BLaER1 (cell line): ENCODE results near the gene SNAI1.
"Not testable (repeated sequence)": the region's sequence is repeated elsewhere in the genome, so short reads cannot be mapped to it uniquely, and the experiment has no call there.

ENCODE experiments used
- H3K27ac ChIP-seq: shearing (Covaris generic); formaldehyde crosslinking; 2 replicates; pipeline ENCODE4 v1.8.1; 2022
- H3K27me3 ChIP-seq: shearing (Covaris generic); formaldehyde crosslinking; 2 replicates; pipeline ENCODE4 v1.8.1; 2022
- H3K36me3 ChIP-seq: shearing (Covaris generic); formaldehyde crosslinking; 2 replicates; pipeline ENCODE4 v1.8.1; 2022
- H3K4me1 ChIP-seq: shearing (Covaris generic); formaldehyde crosslinking; 2 replicates; pipeline ENCODE4 v1.8.1; 2022
- H3K4me2 ChIP-seq: shearing (Covaris generic); formaldehyde crosslinking; 2 replicates; pipeline ENCODE4 v1.8.1; 2022
- H3K4me3 ChIP-seq: shearing (Covaris generic); formaldehyde crosslinking; 2 replicates; pipeline ENCODE4 v1.8.1; 2022
- H3K9ac ChIP-seq: shearing (Covaris generic); formaldehyde crosslinking; 2 replicates; pipeline ENCODE4 v1.8.1; 2022
- H3K9me3 ChIP-seq: shearing (Covaris generic); formaldehyde crosslinking; 2 replicates; pipeline ENCODE4 v1.8.1; 2022
- H4K20me1 ChIP-seq: shearing (Covaris generic); formaldehyde crosslinking; 2 replicates; pipeline ENCODE4 v1.8.1; 2022
- Cebpa-rat ChIP-seq: shearing (Covaris generic); IDR thresholded peaks from 2 replicates; pipeline ENCODE4 v1.8.1; 2022

SNAI1 gene

DNA sequence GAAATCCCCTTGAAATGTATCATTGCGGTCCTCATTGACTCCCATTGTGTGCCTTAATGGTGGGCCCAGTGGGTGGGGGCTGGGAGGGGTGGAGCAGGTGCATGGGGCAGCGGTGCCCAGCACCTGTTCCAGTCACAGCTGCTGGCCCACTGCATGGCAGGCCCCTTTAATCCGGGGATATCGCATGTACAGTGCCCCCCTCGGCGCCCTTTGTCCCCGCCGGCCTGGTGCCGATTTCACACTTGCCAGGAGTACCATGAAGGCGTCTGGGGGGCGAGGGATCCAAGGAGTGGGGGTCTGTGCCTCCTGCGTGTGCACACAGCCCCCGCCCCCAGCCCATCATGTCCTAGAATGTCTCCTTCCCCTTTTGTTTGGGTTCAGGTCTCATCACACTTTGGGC lies 2.8 kb downstream of the SNAI1 start:
- H3K4me2 ChIP-seq, result peak overlapping the region; percentile 97
- peaks cover 88% of the 10 kb centered on the region for H3K4me1 ChIP-seq
- no peak overlapping the region for H3K9ac ChIP-seq
- no peaks in the 10 kb centered on the region for H3K9me3 ChIP-seq
- peaks cover 33% of the 10 kb centered on the region; the same call in 1 of the 2 replicates for H4K20me1 ChIP-seq
- H3K27ac ChIP-seq, result peak overlapping the region; percentile 41; the same call in 1 of the 2 replicates
- no peak for TF ChIP-seq Cebpa-rat
- H3K4me3 ChIP-seq, result peak overlapping the region; percentile 78
- no peaks in the 10 kb centered on the region for H3K27me3 ChIP-seq
- peaks cover 36% of the 10 kb centered on the region for H3K36me3 ChIP-seq

DNA sequence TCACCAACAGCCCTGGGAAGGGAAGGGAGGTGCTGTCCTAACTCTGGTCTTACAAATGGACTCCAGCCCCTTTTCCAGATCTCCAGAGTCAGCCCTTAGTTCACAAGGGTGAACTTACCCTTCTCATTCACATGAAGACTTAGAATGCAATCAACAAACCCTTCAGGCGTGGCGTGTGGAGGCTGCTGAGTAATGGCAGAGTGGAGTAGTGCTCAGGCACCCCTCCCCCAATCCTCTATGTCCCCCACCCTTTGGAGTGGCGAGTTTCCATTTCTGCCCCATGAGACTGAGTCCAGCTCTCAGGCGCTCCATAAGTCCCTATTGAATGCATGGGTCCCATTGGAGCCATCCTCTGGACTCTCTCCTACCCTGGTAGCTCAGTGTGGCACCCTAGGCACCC lies 3.3 kb downstream of the SNAI1 start:
- Histone ChIP-seq H3K4me3 (no peak overlapping the region), H4K20me1 (peaks cover 33% of the 10 kb centered on the region; the same call in 1 of the 2 replicates), H3K4me2 (peak overlapping the region; percentile 97), H3K27me3 (no peaks in the 10 kb centered on the region), H3K9ac (no peak overlapping the region), H3K9me3 (no peaks in the 10 kb centered on the region), H3K27ac (peak overlapping the region; percentile 41; the same call in 1 of the 2 replicates), H3K4me1 (peaks cover 88% of the 10 kb centered on the region), H3K36me3 (peaks cover 36% of the 10 kb centered on the region)
- no peak for TF ChIP-seq Cebpa-rat

DNA sequence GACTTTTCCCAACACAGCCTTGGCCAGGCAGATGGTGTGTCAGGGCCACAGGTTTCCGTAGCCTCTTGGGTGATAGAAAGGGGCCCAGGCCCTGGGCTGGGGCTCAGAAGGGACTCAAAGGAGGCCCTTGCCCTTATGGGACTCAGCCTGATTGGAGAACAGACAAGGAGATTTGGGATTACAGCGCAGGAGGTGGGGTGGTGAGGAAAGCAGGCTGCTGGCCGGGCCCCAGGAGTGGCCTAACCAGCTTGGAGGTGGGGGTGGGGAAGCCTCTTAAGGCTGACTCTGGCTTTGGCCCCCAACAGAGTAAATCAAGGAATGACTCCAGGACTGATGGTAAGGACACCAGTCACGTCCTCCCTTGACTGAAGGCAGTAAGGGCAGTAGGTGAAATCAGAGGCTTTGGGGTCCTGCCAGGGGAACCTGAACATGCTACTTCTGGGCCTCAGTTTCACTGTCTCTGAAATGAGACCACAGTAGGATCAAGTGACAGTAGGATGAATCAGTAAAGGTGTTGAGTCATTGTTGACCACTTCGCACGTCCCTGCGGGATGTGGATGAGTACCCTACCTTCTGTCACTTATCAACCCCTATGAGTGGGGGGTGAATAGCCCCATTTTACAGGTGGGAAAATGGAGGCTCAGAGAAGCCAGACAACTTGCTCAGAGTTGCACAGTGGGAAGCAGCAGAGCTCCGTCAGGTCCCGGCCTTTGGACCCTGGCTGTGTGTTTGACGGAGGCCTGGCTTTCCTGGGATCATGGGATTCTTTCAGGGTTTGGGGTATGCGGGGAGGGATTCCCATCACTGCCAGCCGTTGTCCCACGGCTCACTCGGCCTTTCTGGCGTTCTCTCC lies 4.5 kb downstream of the SNAI1 start:
- Histone ChIP-seq H3K9ac (0 out of 2 replicates have a peak overlapping the region, but pooled peaks have one; percentile 29), H3K4me1 (peaks cover 83% of the 10 kb centered on the region), H3K36me3 (peaks cover 36% of the 10 kb centered on the region), H3K27ac (no peak overlapping the region), H3K27me3 (no peaks in the 10 kb centered on the region), H3K4me2 (no peak overlapping the region), H4K20me1 (peaks cover 33% of the 10 kb centered on the region; the same call in 1 of the 2 replicates), H3K4me3 (no peak overlapping the region), H3K9me3 (no peaks in the 10 kb centered on the region)
- no peak for TF ChIP-seq Cebpa-rat

DNA sequence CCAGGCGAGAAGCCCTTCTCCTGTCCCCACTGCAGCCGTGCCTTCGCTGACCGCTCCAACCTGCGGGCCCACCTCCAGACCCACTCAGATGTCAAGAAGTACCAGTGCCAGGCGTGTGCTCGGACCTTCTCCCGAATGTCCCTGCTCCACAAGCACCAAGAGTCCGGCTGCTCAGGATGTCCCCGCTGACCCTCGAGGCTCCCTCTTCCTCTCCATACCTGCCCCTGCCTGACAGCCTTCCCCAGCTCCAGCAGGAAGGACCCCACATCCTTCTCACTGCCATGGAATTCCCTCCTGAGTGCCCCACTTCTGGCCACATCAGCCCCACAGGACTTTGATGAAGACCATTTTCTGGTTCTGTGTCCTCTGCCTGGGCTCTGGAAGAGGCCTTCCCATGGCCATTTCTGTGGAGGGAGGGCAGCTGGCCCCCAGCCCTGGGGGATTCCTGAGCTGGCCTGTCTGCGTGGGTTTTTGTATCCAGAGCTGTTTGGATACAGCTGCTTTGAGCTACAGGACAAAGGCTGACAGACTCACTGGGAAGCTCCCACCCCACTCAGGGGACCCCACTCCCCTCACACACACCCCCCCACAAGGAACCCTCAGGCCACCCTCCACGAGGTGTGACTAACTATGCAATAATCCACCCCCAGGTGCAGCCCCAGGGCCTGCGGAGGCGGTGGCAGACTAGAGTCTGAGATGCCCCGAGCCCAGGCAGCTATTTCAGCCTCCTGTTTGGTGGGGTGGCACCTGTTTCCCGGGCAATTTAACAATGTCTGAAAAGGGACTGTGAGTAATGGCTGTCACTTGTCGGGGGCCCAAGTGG lies 5.3 kb downstream of the SNAI1 start:
- no peak overlapping the region for H3K4me3 ChIP-seq
- peak overlapping the region; percentile 26; the same call in 1 of the 2 replicates for H3K27ac ChIP-seq
- no peak for TF ChIP-seq Cebpa-rat
- no peak overlapping the region for H3K4me2 ChIP-seq
- H3K27me3 ChIP-seq, result no peaks in the 10 kb centered on the region
- peaks cover 33% of the 10 kb centered on the region; the same call in 1 of the 2 replicates for H4K20me1 ChIP-seq
- H3K36me3 ChIP-seq, result peaks cover 36% of the 10 kb centered on the region
- no peaks in the 10 kb centered on the region for H3K9me3 ChIP-seq
- peaks cover 81% of the 10 kb centered on the region for H3K4me1 ChIP-seq
- H3K9ac ChIP-seq, result no peak overlapping the region

DNA sequence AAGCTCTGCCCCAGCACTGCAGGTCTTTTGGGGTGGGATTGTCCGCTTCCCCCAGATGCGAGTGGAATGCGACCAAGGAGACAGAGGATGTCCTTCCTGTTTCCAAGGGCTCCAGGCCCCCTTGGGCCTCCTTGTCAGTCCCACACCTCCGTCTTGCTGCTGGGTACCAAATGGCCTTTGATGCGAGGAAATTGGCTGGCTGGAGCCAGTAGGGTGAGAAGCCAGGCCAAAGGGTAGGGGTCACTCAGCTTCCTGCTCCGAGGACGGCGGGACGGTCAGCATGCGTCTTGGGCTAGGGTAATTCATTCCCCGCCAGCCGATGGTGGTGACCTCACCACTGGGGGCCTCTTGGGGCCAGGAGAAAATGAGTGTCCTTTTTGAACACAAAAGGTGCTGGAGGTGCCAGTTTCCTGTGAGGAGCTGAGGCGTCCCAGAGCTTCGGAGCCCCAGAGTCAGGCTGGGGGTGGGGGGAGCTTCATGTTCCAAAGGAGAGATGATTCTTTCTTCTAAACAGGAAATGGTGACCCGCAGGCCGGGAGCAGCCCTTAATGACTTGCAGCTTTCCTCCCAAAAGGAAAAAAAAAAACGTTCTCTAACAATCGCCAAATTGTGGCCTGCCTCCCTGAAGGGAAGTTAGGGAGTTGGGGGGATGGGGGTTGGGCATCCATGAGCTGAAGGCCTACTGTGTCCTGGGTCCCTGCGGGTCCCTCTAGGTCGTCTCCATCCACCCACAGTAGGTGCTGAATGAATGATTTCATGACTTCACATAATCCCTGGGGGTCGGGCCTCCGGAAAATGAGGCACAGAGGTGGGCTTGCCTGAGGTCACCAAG lies 6.7 kb downstream of the SNAI1 start:
- peaks cover 28% of the 10 kb centered on the region for H3K36me3 ChIP-seq
- no peak for TF ChIP-seq Cebpa-rat
- peak overlapping the region; percentile 57 for H3K27ac ChIP-seq
- H3K9me3 ChIP-seq, result no peaks in the 10 kb centered on the region
- H3K4me2 ChIP-seq, result peak overlapping the region; percentile 78
- H3K4me1 ChIP-seq, result peaks cover 83% of the 10 kb centered on the region
- peak overlapping the region; percentile 8; the same call in 1 of the 2 replicates for H3K9ac ChIP-seq
- H4K20me1 ChIP-seq, result peaks cover 24% of the 10 kb centered on the region; the same call in 1 of the 2 replicates
- peak overlapping the region; percentile 10; the same call in 1 of the 2 replicates for H3K4me3 ChIP-seq
- no peaks in the 10 kb centered on the region for H3K27me3 ChIP-seq

DNA sequence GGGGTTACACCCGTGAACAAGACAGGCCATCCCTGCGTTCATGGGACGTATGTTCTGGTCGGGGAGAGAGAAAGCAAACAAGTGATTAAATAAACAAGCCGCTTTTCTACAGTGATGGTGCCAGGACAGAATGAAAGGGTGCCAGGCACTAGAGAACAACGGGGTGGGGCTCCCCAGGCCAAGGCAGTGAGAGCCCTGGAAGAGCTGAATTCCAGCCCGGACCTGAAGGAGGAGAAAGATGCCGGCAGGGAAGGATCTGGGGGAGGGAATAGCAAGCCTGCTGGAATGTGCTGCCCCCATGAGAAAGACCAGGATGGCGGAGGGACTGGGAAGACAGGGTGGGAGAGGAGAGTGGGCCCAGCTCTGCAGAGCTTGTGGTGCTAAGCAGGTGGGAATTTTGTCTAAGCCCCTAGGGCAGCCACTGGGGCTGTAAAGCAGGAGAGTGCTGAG lies 7.5 kb downstream of the SNAI1 start:
- Histone ChIP-seq H3K4me1 (peaks cover 76% of the 10 kb centered on the region), H3K27me3 (no peaks in the 10 kb centered on the region), H3K9ac (0 out of 2 replicates have a peak overlapping the region, but pooled peaks have one; percentile 8), H4K20me1 (peaks cover 17% of the 10 kb centered on the region; the same call in 1 of the 2 replicates), H3K4me2 (peak overlapping the region; percentile 78), H3K4me3 (no peak overlapping the region), H3K27ac (peak overlapping the region; percentile 57; the same call in 1 of the 2 replicates), H3K9me3 (no peaks in the 10 kb centered on the region), H3K36me3 (peaks cover 20% of the 10 kb centered on the region)
- no peak for TF ChIP-seq Cebpa-rat

DNA sequence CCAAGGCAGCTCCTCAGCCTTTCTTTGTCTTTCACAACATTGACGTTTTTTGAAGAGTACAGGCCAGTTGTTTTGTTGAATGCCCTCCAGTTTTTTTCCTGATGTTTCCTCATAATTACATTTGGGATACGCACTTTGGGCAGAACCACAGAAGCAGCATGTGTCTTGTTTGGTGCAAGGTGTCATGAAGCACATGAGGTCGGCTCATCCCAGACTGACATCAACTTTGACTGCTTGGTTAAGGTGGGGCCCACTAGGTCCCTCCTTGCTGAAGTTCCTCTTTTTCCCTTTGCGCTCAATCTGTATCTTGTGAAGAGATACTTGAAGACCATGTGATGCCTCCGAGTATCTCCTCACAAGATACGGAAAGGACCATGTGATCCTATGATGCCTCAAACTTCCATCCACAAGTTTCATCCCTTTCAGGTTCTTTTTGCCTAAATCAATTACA lies 10.5 kb downstream of the SNAI1 start:
- Histone ChIP-seq H3K27ac (no peak overlapping the region), H3K9me3 (no peaks in the 10 kb centered on the region), H3K9ac (no peak overlapping the region), H4K20me1 (no peaks in the 10 kb centered on the region), H3K4me2 (no peak overlapping the region), H3K4me3 (no peak overlapping the region), H3K27me3 (no peaks in the 10 kb centered on the region), H3K36me3 (peaks cover 3% of the 10 kb centered on the region), H3K4me1 (peaks cover 49% of the 10 kb centered on the region)
- TF ChIP-seq Cebpa-rat, result no peak

DNA sequence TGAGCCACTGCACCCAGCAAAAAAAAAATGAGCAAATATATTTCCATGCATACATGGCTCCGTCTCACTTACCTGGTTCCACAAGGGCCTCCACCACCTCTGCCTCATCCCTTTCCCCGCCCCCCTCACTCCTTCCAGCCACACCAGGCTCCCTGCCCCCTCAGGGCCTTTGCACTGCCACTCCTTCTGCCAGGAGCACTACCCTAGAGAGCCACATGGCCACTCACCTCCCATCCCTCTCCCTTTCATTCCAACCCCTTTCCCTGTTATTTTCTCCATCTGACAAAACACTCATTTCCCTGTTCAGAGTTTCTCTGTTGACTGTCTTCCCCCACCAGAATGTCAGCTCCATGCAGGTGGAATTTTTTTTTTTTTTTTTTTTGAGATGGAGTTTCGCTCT lies 12.8 kb downstream of the SNAI1 start:
- Histone ChIP-seq H3K4me1 (peaks cover 44% of the 10 kb centered on the region), H3K4me3 (no peak overlapping the region), H3K27me3 (no peaks in the 10 kb centered on the region), H3K36me3 (no peaks in the 10 kb centered on the region), H4K20me1 (no peaks in the 10 kb centered on the region), H3K27ac (no peak overlapping the region), H3K9ac (no peak overlapping the region), H3K9me3 (no peaks in the 10 kb centered on the region), H3K4me2 (no peak overlapping the region)
- TF ChIP-seq Cebpa-rat, result no peak

DNA sequence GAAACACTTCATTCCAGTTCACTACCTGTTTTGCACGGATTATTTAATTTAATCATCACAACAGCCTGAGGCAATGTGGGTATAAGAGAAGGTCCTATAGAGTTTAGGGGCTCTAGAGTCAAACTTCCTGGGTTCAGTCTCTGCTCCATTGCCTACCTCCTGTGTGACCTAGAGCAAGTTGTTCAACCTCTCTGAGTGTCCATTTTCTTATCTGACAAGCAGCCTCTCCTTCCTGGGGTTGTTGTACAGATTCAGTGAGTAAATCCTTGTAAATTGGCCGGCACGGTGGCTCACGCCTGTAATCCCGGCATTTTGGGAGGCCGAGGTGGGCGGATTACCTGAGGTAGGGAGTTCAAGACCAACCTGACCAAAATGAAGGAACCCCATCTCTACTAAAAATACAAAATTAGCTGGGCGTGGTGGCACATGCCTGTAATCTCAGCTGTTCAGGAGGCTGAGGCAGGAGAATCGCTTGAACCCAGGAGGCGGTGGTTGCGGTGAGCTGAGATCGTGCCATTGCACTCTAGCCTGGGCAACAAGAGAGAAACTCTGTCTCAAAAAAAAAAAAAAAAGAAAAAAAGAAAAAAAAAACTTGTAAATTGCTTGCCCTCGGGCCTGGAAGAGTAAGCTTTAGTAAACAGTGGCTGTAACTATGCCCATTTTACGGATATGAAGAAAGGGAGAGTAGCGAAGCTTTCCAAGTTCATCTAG lies 15.9 kb downstream of the SNAI1 start:
- peaks cover 58% of the 10 kb centered on the region for H3K4me1 ChIP-seq
- not testable (repeated sequence) for H3K9ac ChIP-seq, H3K27ac ChIP-seq, H3K27me3 ChIP-seq, H3K36me3 ChIP-seq, H4K20me1 ChIP-seq, H3K4me3 ChIP-seq, H3K9me3 ChIP-seq
- H3K4me2 ChIP-seq, result peak overlapping the region; percentile 62
